ENCODE results near the gene RYR1. TPM values are rescaled to one million over a fixed set of nuclear protein-coding genes. Genes with fewer than 3 reads are reported as not detected.

Gene RYR1
- total RNA-seq, 6 experiments from 2014 or later, result 0.12 to 1.1 (median 0.49) TPM

- H3K4me3 ChIP-seq, result no peak overlapping the region
- ATAC-seq, result no peak
- WGBS (ENCODE audit: insufficient coverage, low coverage, low lambda C conversion rate, missing lambda C conversion rate), result 73% methylated on average over 6 of the region's 12 CpGs
These were observed 74.1 kb downstream of the RYR1 start for GRCh38 chr19:38507551-38508127.

GRCh38 chr19:38508507-38508906 is 75.0 kb downstream of the RYR1 start:
- no peak for ATAC-seq
- intact Hi-C loops (cut with DNase I), result no loop called here
- WGBS (ENCODE audit: insufficient coverage, low coverage, low lambda C conversion rate, missing lambda C conversion rate), result 4% methylated on average over 4 of the region's 6 CpGs
- Histone ChIP-seq H3K9me3 (no peaks in the 10 kb centered on the region), H3K4me1 (no peaks in the 10 kb centered on the region), H3K36me3 (no peaks in the 10 kb centered on the region), H3K4me3 (no peak overlapping the region), H3K27me3 (no peaks in the 10 kb centered on the region), H3K27ac (no peak overlapping the region)
- TF ChIP-seq POLR2A (IDR thresholded peaks at IDR 0.05), result no peak
- TF ChIP-seq, protein P1, sequence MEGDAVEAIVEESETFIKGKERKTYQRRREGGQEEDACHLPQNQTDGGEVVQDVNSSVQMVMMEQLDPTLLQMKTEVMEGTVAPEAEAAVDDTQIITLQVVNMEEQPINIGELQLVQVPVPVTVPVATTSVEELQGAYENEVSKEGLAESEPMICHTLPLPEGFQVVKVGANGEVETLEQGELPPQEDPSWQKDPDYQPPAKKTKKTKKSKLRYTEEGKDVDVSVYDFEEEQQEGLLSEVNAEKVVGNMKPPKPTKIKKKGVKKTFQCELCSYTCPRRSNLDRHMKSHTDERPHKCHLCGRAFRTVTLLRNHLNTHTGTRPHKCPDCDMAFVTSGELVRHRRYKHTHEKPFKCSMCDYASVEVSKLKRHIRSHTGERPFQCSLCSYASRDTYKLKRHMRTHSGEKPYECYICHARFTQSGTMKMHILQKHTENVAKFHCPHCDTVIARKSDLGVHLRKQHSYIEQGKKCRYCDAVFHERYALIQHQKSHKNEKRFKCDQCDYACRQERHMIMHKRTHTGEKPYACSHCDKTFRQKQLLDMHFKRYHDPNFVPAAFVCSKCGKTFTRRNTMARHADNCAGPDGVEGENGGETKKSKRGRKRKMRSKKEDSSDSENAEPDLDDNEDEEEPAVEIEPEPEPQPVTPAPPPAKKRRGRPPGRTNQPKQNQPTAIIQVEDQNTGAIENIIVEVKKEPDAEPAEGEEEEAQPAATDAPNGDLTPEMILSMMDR (IDR thresholded peaks at IDR 0.05), result no peak
- no peak for DNase-seq

More at GRCh38 chr19:38507551-38508127, 74.1 kb downstream of the RYR1 start:
- Histone ChIP-seq H3K4me1 (no peaks in the 10 kb centered on the region), H3K27ac (no peak overlapping the region), H3K27me3 (no peaks in the 10 kb centered on the region), H3K36me3 (no peaks in the 10 kb centered on the region), H3K9me3 (no peaks in the 10 kb centered on the region)
- intact Hi-C loops (cut with DNase I), result no loop called here
- TF ChIP-seq, protein P1 (IDR thresholded peaks at IDR 0.05), result no peak
- TF ChIP-seq POLR2A (IDR thresholded peaks at IDR 0.05), result no peak
- no peak for DNase-seq

GRCh38 chr19:38509027-38509426 is 75.5 kb downstream of the RYR1 start:
- no peak for ATAC-seq
- Histone ChIP-seq H3K27ac (no peak overlapping the region), H3K27me3 (no peaks in the 10 kb centered on the region), H3K9me3 (no peaks in the 10 kb centered on the region), H3K4me1 (no peaks in the 10 kb centered on the region), H3K4me3 (no peak overlapping the region), H3K36me3 (no peaks in the 10 kb centered on the region)
- intact Hi-C loops (cut with DNase I), result no loop called here
- TF ChIP-seq, protein P1 (IDR thresholded peaks at IDR 0.05), result no peak
- no peak for TF ChIP-seq POLR2A (IDR thresholded peaks at IDR 0.05)
- 80% methylated on average over 1 of the region's 2 CpGs for WGBS (ENCODE audit: insufficient coverage, low coverage, low lambda C conversion rate, missing lambda C conversion rate)
- no peak for DNase-seq

DNA sequence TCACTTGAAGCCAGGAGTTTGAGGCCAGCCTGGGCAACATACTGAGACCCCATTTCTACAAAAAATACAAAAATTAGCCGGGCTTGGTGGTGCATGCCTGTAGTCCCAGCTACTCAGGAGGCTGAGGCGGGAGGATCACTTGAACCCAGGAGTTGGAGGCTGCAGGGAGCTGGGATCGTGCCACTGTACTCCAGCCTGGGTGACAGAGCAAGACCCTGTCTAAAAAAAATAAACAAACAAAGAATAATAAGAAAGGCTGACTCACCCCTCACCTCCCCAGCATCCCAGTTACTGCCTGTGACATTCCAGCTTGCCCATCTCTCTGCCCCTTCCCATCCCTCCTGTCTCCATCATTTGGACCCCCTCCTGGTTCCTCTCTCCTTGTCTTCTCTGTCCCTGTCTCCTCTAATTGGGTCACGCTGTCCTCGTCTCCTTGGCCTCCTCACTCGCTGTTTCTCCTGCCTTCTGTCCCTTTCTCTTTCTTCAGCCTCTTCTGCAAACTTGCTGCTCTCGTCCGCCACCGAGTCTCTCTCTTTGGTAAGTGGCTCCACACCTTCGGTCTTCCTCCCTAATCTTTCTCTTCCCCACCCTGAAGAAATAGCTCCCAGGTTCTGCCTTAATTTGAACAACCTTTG is 77.7 kb downstream of the RYR1 start:
- intact Hi-C loops (cut with DNase I), result no loop called here
- TF ChIP-seq POLR2A (IDR thresholded peaks at IDR 0.05), result no peak
- TF ChIP-seq, protein P1 (IDR thresholded peaks at IDR 0.05), result no peak
- no peaks in the 10 kb centered on the region for H3K4me1 ChIP-seq
- WGBS (ENCODE audit: insufficient coverage, low coverage, low lambda C conversion rate, missing lambda C conversion rate), result 71% methylated on average over 9 of the region's 10 CpGs
- H3K27ac ChIP-seq, result no peak overlapping the region
- no peaks in the 10 kb centered on the region for H3K36me3 ChIP-seq
- no peak overlapping the region for H3K4me3 ChIP-seq
- DNase-seq (no peak), ATAC-seq (no peak)
- no peaks in the 10 kb centered on the region for H3K27me3 ChIP-seq
- no peaks in the 10 kb centered on the region for H3K9me3 ChIP-seq

Measured in right lobe of liver (tissue), 6 donors.